OCI-LY3 (cell line): ENCODE data around the gene FGF22.

Experiments
- H2AFZ ChIP-seq: fragments of 200-600, 300-600 bp; shearing (Covaris generic); 2 replicates; pipeline ENCODE4 v1.6.0; 2014; ENCODE audit warnings: antibody characterized with exemption, low read depth, low read length
- H3K27ac ChIP-seq: fragments of 200-600, 300-600 bp; sonication (generic); 2 replicates; pipeline ENCODE4 v1.5.1; 2014; ENCODE audit warnings: mild to moderate bottlenecking, low read length, moderate library complexity, mixed read lengths
- H3K27me3 ChIP-seq: fragments of 200-600, 300-600 bp; sonication (generic); 2 replicates; pipeline ENCODE4 v1.6.1; 2014; ENCODE audit warnings: low read depth, low read length, mixed read lengths
- H3K36me3 ChIP-seq: fragments of 200-600, 300-600 bp; sonication (generic); replicated peaks from 2 replicates; pipeline ENCODE3; 2014; ENCODE audit warnings: low read depth, low read length, mixed read lengths
- H3K4me1 ChIP-seq: fragments of 300-600, 200-600 bp; sonication (generic); 2 replicates; pipeline ENCODE4 v1.6.1; 2014; ENCODE audit warnings: low read length, mixed read lengths
- H3K4me2 ChIP-seq: fragments of 200-600, 300-600 bp; sonication (generic); 2 replicates; pipeline ENCODE4 v1.6.1; 2014; ENCODE audit warnings: low read length, mixed read lengths
- H3K4me3 ChIP-seq: fragments of 300-600, 200-600 bp; sonication (generic); 2 replicates; pipeline ENCODE4 v1.5.1; 2014; ENCODE audit warnings: antibody characterized with exemption, mild to moderate bottlenecking, low read length, moderate library complexity
- H3K79me2 ChIP-seq: fragments of 300-600, 200-600 bp; shearing (Covaris generic); 2 replicates; pipeline ENCODE4 v1.6.1; 2014; ENCODE audit warnings: mild to moderate bottlenecking, low read length, mixed read lengths
- H3K9ac ChIP-seq: fragments of 300-600, 200-600 bp; shearing (Covaris generic); 2 replicates; pipeline ENCODE4 v1.6.0; 2014; ENCODE audit warnings: mild to moderate bottlenecking, low read length, moderate library complexity
- H3K9me3 ChIP-seq: fragments of 200-600, 300-600 bp; shearing (Covaris generic); 2 replicates; pipeline ENCODE4 v1.6.1; 2014; ENCODE audit warnings: low read length, mixed read lengths; ENCODE audit not compliant: insufficient read depth
- H4K20me1 ChIP-seq: fragments of 200-600, 300-600 bp; sonication (generic); 2 replicates; pipeline ENCODE4 v1.6.1; 2016; ENCODE audit warnings: low read length, mixed read lengths; ENCODE audit not compliant: insufficient read depth
- EZH2phosphoT487 ChIP-seq: fragments of 200-600 bp; shearing (Covaris generic); IDR thresholded peaks from 2 replicates; pipeline ENCODE4 v1.6.1; 2018; ENCODE audit warnings: antibody characterized with exemption, mixed run types, low read depth
- TF ChIP-seq, protein P1 (sequence below): fragments of 200-600, 300-600 bp; sonication (generic); IDR thresholded peaks from 2 replicates; pipeline ENCODE4 v1.5.1; 2014; ENCODE audit warnings: antibody characterized with exemption, low read length, low read depth

FGF22 gene

DNA sequence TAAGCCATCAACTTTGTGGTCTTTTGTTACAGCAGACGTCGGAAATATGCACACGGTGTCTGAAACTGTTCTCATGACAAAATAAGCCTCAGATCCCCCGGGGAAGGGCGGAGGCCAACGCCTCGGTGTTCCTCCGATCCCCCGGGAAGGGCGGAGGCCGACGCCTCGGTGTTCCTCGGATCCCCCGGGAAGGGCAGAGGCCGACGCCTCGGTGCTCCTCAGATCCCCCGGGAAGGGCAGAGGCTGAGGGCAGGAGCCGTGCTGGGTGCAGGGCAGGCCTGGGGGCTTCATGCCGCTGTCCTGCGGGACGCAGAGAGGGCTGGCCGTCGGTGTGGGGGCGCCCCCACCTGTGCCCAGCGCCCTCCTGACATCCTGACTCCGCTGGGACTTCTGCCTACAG is 4.7 kb downstream of the FGF22 start:
- no peak overlapping the region for H3K4me3 ChIP-seq
- H3K36me3 ChIP-seq = peaks cover 35% of the 10 kb centered on the region
- H3K4me2 ChIP-seq = no peak overlapping the region
- no peaks in the 10 kb centered on the region for H3K4me1 ChIP-seq
- H2AFZ ChIP-seq = no peak overlapping the region
- H3K27me3 ChIP-seq = no peaks in the 10 kb centered on the region
- H3K9me3 ChIP-seq = no peaks in the 10 kb centered on the region
- no peak overlapping the region for H3K9ac ChIP-seq
- TF ChIP-seq, protein P1, sequence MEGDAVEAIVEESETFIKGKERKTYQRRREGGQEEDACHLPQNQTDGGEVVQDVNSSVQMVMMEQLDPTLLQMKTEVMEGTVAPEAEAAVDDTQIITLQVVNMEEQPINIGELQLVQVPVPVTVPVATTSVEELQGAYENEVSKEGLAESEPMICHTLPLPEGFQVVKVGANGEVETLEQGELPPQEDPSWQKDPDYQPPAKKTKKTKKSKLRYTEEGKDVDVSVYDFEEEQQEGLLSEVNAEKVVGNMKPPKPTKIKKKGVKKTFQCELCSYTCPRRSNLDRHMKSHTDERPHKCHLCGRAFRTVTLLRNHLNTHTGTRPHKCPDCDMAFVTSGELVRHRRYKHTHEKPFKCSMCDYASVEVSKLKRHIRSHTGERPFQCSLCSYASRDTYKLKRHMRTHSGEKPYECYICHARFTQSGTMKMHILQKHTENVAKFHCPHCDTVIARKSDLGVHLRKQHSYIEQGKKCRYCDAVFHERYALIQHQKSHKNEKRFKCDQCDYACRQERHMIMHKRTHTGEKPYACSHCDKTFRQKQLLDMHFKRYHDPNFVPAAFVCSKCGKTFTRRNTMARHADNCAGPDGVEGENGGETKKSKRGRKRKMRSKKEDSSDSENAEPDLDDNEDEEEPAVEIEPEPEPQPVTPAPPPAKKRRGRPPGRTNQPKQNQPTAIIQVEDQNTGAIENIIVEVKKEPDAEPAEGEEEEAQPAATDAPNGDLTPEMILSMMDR = no peak
- no peak for TF ChIP-seq EZH2phosphoT487
- no peak overlapping the region for H3K27ac ChIP-seq
- no peaks in the 10 kb centered on the region; the same call in 1 of the 2 replicates for H3K79me2 ChIP-seq
- H4K20me1 ChIP-seq = peaks cover 2% of the 10 kb centered on the region; the same call in 1 of the 2 replicates

DNA sequence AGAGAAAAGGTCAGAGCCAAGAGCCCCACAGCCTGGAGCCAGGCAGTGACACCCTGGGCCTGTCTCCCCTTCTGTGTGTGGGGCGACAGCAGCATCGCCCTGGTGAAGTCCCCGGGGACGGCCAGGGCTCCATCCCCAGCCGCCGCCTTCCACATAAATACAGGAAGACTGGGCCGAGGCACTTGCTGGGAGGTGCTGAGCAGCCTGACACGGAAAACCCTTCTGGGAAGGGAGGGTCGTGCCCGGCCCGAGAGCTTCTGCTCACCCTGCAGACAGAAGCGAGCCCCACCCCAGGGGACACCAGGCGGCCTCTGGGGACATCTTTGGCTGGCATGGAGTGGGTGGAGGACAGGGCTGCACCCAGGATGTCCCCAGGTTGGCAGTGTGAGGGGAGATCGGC is 5.1 kb downstream of the FGF22 start:
- Histone ChIP-seq H3K4me1 (no peaks in the 10 kb centered on the region), H3K4me2 (no peak overlapping the region), H3K9me3 (no peaks in the 10 kb centered on the region), H4K20me1 (peaks cover 2% of the 10 kb centered on the region; the same call in 1 of the 2 replicates), H3K9ac (no peak overlapping the region), H3K36me3 (peaks cover 38% of the 10 kb centered on the region), H3K27ac (no peak overlapping the region), H3K4me3 (no peak overlapping the region), H3K27me3 (no peaks in the 10 kb centered on the region), H2AFZ (no peak overlapping the region), H3K79me2 (no peaks in the 10 kb centered on the region; the same call in 1 of the 2 replicates)
- TF ChIP-seq EZH2phosphoT487 = no peak
- TF ChIP-seq, protein P1 = no peak

DNA sequence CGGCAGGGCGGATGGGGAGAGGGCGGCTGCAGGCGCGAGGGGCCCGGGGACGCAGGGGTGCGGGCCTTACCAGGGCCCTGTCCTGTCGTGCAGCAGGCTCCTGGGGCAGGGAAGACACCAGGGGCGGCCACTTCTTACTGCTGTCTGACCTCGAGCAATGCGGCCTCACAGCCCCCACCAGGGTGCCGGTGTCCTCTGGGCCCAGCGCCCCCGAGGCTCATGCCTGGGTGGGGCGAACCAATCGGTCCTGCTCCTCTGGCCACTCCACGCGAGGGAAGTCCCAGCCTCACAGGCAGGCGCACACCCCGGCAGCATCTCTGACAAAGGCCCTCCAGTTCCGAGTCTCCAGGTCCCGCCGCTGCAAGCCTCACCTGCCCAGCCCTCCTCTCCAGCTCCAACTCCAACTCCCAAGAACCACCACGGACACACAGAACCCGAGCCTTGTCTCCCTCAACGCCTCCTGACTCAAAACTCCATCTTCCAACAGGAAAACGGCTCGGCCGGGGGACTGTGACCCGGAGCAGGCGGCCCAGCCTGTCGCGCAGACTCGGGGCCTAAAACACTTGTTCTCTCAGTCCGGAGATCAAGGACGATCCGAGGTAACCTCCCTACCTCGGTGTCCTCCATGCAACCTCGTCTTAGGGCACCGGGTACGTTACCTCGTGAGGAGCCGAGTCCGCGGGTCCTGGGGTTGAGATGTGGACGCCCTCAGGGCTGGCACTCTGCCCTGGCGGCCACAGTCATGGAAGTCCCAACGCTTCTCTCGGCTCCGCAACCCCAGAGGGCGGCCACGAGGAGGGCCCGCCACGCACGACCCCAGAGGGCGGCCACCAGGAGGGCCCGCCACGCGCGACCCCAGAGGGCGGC is 6.5 kb downstream of the FGF22 start:
- Histone ChIP-seq H3K79me2 (peaks cover 4% of the 10 kb centered on the region; the same call in 1 of the 2 replicates), H3K4me2 (no peak overlapping the region), H3K36me3 (peaks cover 38% of the 10 kb centered on the region), H3K27me3 (no peaks in the 10 kb centered on the region), H3K4me1 (no peaks in the 10 kb centered on the region), H3K4me3 (no peak overlapping the region), H3K27ac (no peak overlapping the region), H3K9ac (no peak overlapping the region), H2AFZ (no peak overlapping the region), H3K9me3 (no peaks in the 10 kb centered on the region), H4K20me1 (peaks cover 6% of the 10 kb centered on the region; the same call in 1 of the 2 replicates)
- TF ChIP-seq EZH2phosphoT487 = no peak
- TF ChIP-seq, protein P1 = no peak

DNA sequence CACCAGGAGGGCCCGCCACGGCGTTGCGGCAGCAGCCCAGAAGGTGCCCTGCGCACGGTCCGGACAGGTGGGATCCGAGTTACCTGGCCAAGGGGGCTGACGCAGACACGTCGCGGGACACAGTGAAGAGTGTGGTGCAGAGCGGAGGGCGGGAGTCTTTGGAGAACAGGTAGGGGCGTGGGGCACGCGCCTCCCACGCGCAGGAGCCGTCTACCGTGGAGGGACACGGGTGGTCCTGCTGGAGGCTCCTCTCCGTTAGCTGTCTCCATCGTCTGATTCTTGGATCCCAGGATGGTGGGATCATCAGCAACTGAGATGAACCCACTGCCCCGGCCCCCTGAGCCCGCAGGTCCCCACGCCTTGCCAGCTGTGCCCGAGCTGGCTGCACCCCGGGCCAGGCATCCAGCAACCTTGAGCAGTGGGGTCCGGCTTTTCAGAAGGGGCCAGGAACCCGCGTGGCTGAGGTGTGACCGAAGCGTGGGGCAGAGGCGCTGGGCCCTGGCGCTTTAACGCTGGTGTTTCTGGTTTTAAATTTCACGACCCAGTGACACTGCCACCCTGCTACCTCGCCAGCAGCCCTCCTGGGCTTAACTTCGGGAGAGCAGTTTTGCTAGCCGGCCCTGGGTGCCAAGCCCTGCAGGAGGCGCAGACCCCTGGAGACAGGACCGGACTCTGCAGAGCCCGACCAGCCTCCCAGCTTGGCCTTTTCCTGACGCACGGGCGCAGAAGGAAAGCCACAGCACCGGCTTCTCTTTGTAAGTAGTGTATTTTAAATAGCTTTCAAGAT is 7.3 kb downstream of the FGF22 start:
- Histone ChIP-seq H3K4me3 (no peak overlapping the region), H3K4me2 (no peak overlapping the region), H3K4me1 (no peaks in the 10 kb centered on the region), H3K9me3 (no peaks in the 10 kb centered on the region), H3K27ac (no peak overlapping the region), H3K79me2 (peaks cover 13% of the 10 kb centered on the region), H3K9ac (no peak overlapping the region), H4K20me1 (peaks cover 14% of the 10 kb centered on the region), H2AFZ (no peak overlapping the region), H3K27me3 (no peaks in the 10 kb centered on the region), H3K36me3 (peaks cover 46% of the 10 kb centered on the region)
- TF ChIP-seq EZH2phosphoT487 = no peak
- TF ChIP-seq, protein P1 = no peak
